ENCODE measurements around the gene RBL2.
"Not testable (repeated sequence)": the region's sequence is repeated elsewhere in the genome, so short reads cannot be mapped to it uniquely, and the experiment has no call there.

Gene RBL2, protein sequence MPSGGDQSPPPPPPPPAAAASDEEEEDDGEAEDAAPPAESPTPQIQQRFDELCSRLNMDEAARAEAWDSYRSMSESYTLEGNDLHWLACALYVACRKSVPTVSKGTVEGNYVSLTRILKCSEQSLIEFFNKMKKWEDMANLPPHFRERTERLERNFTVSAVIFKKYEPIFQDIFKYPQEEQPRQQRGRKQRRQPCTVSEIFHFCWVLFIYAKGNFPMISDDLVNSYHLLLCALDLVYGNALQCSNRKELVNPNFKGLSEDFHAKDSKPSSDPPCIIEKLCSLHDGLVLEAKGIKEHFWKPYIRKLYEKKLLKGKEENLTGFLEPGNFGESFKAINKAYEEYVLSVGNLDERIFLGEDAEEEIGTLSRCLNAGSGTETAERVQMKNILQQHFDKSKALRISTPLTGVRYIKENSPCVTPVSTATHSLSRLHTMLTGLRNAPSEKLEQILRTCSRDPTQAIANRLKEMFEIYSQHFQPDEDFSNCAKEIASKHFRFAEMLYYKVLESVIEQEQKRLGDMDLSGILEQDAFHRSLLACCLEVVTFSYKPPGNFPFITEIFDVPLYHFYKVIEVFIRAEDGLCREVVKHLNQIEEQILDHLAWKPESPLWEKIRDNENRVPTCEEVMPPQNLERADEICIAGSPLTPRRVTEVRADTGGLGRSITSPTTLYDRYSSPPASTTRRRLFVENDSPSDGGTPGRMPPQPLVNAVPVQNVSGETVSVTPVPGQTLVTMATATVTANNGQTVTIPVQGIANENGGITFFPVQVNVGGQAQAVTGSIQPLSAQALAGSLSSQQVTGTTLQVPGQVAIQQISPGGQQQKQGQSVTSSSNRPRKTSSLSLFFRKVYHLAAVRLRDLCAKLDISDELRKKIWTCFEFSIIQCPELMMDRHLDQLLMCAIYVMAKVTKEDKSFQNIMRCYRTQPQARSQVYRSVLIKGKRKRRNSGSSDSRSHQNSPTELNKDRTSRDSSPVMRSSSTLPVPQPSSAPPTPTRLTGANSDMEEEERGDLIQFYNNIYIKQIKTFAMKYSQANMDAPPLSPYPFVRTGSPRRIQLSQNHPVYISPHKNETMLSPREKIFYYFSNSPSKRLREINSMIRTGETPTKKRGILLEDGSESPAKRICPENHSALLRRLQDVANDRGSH

DNA sequence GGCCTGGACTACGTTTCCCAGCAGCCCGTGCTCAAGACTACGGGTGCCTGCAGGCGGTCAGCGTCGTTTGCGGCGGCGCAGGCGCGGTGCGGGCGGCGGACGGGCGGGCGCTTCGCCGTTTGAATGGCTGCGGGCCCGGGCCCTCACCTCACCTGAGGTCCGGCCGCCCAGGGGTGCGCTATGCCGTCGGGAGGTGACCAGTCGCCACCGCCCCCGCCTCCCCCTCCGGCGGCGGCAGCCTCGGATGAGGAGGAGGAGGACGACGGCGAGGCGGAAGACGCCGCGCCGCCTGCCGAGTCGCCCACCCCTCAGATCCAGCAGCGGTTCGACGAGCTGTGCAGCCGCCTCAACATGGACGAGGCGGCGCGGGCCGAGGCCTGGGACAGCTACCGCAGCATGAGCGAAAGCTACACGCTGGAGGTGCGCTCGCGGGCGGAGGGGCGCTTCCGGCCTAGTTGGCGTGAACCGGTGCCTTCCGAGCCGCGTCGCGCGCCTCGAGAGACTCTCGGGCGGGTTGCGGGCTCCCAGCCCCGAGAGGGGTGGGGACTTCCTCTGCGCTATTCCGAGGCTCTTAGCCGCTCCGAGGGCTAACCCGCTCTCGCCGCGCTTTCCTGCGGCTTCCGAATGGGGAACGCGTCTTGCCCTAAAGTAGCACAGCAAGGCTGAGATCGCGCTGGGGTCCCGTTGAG, at the start of gene RBL2:
TSS of gene RBL2 (plus strand) at position 95 of the 689 bp plus-strand sequence. CDS start at position 181, 86 bp downstream.
- DNase-seq (ENCODE audit: low read depth in 2 of 2): peak; percentile 68 to 72

DNA sequence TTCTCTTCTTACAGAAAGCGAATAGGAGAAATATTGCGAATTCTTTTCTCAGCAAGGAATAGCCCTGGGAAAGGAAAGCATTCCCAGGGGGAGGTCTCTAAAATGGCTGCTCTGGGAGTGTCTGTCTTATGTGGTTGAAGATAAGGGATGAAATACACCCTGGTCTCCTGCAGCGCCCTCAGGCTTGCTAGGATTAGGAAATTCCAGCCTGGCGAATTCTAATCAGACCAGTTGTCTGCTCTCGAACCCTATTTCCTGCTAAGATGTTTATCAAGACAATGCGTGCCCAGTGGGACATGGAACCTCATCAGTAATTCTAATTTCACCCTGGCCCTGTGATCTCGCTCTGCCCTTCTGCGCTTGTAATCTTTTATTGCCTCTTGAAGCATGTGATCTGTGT, 49.7 kb upstream of the RBL2 start:
- not testable (repeated sequence) for DNase-seq (ENCODE audit: low read depth in 2 of 2)

DNA sequence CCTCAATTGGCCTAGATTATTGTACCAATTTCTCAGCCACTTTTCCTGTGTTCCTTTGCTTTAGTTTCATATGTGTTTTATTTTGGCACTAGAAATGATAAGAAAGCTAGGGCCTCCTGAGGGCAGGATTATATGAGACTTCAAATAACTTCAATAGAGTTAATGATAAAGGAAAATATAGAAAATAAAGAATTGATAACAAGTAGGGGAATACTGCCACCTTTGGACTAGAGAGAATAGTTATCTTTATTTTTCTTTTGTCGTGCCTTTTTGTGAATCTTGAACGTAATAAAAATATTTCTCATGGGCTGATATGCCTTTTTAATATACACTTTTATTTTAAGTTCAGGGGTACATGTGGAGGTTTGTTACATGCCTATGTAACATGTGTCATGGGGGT, 29.3 kb upstream of the RBL2 start:
- DNase-seq (ENCODE audit: low read depth in 2 of 2): no peak

DNA sequence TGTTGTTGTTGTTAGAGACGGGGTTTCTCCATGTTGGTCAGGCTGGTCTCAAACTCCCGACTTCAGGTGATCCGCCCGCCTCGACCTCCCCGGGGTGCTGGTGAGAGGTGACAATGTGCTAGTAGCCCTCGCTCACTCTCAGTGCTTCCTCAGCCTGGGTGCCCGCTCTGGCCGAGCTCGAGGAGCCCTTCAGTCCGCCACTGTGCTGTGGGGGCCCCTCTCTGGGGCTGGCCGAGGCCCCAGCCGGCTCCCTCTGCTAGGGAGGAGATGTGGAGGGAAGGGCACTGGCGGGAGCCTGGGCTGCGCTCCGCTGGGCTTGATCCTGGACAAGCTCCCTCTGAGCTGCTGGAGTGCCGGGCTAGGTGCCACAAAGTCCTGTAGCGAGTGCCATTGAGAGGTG, 21.7 kb upstream of the RBL2 start:
- DNase-seq (ENCODE audit: low read depth in 2 of 2): no peak

DNA sequence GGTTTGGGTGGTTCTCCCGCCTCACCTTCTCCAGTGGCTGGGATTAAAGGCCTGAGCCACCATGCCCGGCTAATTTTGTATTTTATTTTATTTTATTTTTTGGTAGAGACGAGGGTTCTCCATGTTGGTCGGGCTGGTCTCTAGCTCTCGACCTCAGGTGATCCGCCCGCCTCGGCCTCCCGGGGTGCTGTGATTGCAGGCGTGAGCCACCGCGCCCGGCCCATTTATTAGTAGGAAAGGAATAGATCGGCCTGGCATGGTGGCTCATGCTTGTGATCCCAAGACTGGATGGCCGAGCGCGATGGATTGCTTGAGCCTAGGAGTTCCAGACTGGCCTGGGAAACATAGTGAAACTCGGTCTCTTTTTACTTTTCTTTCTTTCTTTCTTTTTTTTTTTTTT, 20.4 kb upstream of the RBL2 start:
- DNase-seq (ENCODE audit: low read depth in 2 of 2): no peak

DNA sequence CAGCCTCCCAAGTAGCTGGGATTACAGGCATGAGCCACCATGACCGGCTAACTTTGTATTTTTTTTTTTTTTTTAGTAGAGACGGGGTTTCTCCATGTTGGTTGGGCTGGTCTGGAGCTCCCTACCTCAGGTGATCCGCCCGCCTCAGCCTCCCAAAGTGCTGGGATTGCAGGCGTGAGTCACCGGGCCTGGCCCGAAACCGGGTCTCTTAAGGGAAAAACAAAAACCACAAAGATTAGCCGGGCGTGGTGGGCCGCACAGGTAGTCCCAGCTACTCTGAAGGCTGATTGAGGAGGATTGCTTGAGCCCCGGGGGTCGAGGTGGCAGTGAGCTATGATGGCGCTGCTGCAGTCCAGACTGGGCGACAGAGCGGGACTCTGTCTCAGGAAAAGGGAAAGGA, 19.9 kb upstream of the RBL2 start:
- DNase-seq (ENCODE audit: low read depth in 2 of 2): no peak

DNA sequence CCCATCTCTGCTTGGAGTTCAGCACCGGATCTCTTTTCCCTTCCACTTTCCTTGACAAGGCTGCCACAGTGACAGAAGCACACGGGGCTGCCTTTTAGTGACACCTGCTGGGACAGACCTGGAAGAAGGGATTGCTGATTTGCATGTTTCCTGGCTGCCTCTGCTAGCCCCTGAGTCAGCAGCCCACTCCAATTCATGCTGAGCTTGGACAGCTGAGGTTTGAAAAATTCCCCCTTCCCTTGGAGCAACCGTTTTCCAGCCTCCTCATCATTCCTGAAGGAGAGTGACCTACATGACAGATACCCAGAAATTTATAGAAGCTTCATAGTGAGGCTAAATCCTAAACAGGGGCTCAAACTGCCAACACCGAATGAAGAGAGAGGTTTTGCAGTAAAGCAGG, 18.8 kb upstream of the RBL2 start:
- DNase-seq (ENCODE audit: low read depth in 2 of 2): no peak

DNA sequence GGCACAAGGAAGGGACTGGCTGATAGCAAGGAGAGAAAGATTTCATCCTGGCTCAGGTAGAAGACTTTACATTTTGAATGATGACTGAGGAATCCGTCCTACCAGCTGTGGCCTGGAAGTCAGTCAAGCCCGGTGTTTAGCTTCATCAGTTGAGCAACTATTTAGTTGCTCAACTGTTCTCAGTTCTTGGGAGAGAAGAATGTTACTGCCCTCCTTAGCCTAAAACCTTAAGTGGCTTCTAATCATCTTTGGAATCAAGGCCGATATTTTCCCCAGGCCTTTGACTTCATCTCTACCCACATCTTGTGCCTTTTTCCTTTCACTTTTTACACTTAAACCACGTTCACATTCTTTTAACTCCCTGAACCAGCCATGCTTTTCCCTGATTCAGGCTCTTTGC, 17.3 kb upstream of the RBL2 start:
- no peak for DNase-seq (ENCODE audit: low read depth in 2 of 2)

DNA sequence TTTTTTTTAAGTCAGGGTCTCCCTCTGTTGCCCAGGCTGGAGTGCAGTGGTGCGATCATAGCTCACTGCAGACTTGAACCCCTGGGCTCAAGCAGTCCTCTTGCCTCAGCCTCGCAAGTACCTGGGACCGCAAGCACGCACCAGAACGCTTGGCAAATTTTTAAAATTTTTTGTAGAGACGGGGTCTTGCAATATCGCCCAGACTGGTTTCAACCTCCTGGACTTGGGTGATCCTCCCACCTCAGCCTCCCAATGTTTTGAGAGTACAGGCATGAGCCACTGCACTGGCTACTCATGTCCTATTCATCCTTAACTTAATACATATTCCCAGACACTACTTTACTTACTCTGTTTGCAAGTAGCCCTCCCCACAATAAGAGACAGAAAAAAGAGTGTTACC, 16.3 kb upstream of the RBL2 start:
- DNase-seq (ENCODE audit: low read depth in 2 of 2): no peak

DNA sequence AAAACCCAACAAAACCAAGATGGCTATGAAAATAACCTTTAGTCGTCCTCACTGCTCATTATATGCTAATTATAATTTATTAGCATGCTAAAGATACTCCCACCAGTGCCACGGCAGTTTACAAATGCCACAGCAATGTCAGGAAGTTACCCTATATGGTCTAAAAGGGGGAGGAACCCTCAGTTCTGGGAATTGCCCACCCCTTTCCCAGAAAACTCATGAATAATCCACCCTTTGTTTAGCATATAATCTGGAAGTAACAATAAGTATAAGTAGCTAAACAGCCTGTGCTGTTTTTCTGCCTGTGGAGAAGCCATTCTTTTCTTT, 14.9 kb upstream of the RBL2 start:
- DNase-seq (ENCODE audit: low read depth in 2 of 2): not testable (repeated sequence)

DNA sequence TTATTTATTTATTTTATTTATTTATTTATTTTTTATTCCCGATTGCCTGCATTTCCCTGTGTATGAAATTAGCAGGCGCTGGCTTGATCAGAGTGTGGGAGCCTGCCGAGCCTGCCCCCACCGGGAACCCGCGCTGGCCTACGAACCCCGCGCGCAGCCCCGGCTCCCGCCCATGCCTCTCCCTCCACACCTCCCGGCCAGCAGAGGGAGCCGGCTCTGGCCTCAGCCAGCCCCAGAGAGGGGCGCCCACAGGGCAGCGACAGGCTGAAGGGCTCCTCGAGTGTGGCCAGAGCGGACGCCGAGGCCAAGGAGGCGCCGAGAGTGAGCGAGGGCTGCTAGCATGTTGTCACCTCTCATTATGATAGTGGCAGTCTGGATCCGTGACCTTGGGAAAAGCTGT, 13.0 kb upstream of the RBL2 start:
- no peak for DNase-seq (ENCODE audit: low read depth in 2 of 2)

DNA sequence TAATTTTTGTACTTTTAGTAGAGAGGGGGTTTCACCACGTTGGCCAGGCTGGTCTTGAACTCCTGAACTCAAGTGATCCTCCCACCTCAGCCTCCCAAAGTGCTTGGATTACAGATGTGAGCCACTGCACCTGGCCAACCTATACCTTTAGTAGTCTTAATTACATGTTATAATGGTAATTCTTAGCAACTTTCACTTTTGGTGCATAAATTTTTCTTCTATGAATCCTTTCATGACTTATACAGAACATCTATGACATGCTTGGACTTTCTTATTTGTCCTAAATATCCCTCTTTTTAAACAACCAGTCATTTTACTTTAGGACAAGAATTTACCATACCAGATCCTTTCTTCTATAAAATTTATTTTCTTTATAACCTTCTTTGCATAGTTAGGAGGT, 10.3 kb upstream of the RBL2 start:
- not testable (repeated sequence) for DNase-seq (ENCODE audit: low read depth in 2 of 2)

DNA sequence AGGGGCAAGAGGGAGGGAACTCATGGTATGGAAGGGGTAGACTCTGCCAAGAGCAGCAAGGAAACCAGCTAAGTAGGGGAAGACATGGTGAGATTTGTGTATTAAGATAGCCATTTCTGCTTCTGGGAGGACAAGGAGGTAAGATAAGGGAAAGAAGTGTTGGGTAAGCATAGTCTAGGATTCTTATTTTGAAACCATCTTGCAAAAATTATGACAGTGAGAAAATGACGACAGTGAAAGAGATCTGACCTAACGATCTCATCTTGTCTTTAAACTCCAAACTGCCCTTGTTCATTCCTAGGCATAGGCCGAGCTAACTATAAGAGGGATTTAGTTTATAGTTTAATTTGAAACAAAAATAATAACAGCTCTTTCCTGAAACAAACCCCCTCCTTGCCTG, 5.6 kb upstream of the RBL2 start:
- no peak for DNase-seq (ENCODE audit: low read depth in 2 of 2)

DNA sequence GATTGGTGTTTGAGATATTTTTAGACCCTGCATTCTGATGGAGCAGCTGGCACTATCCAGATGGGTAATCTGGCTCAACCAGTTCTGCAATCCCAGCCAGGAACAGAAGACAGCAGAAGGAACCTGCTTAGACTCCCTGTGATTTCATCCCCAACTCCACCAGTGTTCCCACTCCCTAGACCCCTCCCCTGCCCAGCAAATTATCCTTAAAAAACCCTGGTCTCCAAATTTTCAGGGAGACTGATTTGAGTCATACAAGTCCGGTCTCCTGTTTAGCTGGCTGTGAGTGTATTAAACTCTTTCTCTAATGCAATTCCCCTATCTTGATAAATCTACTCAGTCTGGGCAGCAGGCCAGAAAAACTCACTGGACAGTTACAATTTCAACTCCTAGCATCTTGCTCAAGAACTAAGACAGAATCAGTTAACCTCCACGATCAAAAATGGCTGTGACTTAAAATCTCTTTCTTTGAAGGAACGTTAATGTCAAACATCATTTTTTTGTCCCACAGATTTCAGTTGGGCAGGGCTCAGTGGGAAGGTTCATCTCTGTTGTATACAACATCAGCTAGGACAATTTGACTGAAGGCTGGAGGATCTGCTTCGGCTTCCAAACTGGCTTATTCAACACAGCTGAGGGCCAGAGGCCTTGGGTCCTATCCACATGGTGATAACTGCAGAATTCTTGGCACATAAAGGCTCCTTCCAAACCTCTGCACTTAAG, 4.9 kb upstream of the RBL2 start:
- DNase-seq (ENCODE audit: low read depth in 2 of 2): no peak

DNA sequence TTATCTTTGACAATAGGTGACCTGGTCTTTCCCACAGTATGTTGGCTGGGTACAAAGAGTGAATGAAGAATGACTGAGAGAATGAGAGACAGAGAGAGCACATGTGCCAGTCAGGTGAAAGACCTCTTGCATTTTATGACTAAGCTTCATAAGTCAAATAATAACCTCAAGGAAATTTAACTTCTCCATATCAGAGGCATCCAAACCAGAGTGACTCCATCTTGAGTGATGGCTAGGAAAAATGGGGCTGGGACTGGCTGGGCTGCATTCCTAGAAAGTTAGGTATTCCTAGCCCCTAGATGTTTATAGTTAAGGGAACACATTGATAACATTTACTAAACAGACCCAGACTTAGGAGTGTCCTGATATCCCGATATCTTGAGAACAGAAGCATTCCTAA, 3.9 kb upstream of the RBL2 start:
- no peak for DNase-seq (ENCODE audit: low read depth in 2 of 2)

DNA sequence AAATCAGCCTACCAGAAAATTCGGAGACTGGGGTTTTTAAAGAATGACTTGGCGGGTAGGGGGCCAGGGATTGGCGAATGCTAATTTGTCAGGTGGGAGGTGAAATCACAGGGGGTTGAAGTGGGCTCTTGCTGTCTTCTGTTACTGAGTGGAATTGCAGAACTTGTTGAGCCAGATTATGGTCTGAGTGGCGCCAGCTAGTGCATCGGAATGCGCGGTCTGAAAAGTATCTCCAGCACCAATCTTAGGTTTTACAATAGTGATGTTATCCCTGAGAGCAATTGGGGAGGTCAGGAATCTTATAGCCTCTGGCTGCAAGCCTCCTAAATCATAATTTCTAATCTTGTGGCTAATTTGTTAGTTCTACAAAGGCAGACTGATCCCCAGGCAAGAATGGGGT, 762 bp upstream of the RBL2 start:
- DNase-seq (ENCODE audit: low read depth in 2 of 2): no peak

DNA sequence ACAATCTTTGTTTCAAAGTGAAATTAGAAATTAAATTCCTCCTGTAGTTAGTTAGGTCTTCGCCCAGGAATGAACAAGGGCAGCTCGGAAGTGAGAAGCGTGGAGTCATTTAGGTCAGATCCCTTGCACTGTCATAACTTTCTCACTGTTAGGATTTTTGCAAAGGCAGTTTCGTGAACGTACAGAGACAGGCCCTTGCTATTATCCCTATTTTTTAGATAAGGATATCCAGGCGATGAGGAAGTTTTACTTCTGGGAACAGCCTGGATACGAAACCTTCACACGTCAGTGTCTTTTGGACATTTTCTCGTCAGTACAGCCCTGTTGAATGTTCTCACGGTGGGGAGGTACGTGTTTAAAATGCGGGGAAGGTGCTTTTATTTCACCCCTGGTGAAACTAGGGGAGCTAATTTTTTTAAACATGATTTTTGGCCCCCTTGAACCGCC, 318 bp upstream of the RBL2 start:
- DNase-seq (ENCODE audit: low read depth in 2 of 2): no peak

DNA sequence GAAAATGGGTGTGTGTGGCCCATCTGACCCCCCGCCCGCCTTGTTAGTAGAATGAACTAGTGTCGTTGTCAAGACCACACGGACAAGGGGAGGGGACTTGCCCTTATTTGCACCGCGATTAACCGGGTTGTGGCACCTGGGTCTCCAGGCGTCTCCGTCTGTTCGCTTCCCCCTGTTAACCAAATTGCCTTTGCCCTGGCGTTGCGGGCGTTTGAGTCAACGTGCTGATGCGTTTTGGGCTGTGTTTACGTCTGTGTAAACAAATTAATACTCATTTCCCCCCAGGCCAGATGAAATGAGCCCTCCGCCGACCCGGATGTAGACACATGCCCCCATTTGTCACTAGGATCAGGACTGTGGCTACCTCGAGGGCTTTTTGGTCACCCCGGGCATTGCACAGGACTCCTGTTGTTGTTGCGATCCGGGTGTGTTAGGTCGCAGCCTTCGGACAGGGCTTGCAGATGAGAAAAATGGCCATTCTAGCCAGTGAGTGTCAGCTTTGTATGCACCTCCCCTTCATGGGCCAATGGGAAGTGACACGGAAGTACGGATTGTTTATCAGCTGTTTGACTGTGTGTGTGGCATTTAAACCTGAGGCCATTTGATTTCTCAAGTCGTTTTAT, 906 bp downstream of the RBL2 start:
- peak; percentile 32 to 42 for DNase-seq (ENCODE audit: low read depth in 2 of 2)

DNA sequence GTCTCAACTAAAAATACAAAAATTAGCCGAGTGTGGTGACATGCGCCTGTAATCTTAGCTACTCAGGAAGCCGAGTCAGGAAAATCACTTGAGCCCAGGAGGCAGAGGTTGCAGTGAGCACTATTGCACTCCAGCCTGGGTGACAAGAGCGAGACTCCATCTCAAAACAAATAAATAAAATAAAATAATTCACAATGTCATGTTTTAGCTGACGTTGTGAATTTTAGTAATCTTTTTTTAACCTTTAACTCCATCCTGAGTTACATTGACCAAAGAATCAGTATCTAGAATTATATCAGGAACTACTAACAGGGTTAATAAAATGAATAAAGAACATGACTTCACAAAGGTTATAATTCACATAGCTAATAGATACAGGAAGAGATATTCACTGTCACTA, 5.9 kb downstream of the RBL2 start:
- no peak for DNase-seq (ENCODE audit: low read depth in 2 of 2)

DNA sequence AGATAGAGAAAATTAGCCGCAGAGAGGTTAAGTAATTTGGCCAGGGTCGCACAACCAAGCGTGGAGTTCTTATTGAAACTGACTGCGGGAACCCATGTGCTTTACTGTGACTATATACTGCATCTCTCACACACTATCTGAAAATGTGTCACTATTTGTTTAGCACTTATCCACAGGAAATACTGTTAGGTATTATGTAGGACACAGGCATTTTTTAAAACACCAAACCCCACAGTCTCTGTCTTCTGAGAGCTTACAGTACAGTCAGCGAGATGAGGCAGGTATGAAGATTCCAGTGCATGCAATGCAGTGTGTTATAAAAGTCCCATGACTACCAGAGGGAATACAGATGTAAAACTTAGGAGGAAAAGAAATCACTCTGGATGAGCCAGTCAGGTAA, 11.3 kb downstream of the RBL2 start:
- DNase-seq (ENCODE audit: low read depth in 2 of 2): no peak

DNA sequence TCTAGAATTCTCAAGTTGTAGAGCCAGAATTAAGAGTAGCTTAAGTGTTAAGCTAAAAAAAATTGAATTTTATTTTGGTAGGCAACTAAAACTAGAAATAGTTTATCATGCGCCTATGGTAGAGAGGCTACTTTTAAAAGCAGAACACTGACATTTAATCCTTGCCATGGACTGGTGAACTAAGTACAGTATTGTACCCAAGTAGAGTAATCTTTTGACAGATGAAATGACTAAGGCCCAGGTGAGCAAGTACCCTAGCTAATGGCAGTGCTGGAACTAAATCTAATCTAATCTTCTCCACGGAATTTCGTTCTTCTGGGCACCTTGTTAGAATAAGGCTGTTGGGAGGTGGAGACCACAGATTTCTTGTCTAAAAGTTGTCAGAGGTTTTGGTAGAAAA, 11.8 kb downstream of the RBL2 start:
- DNase-seq (ENCODE audit: low read depth in 2 of 2): no peak
